CD14-positive monocyte (primary cell): ENCODE results near the gene RAB24. TPM values are rescaled to one million over a fixed set of nuclear protein-coding genes. Genes with fewer than 3 reads are reported as not detected.
A peak's percentile ranks its signal among the peaks of the same experiment; 100 is the strongest.

ENCODE experiments used
- DNase-seq, 3 donors: peaks; one replicate each; pipeline ENCODE4 v3.0.0-alpha.2; 2011 to 2022
- H2AFZ ChIP-seq: 2 replicates; pipeline ENCODE4 v1.6.0; 2012; ENCODE audit warnings: mild to moderate bottlenecking, low read depth, low read length, inconsistent platforms; ENCODE audit not compliant: insufficient read depth, poor library complexity, severe bottlenecking
- H3K27ac ChIP-seq, 2 donors: 1 replicate in 1 of 2; 2 replicates in 1 of 2; pipeline ENCODE4 v1.5.1; 2012 to 2013; ENCODE audit warnings: low read length in 2 of 2, control low read depth in 1 of 2, inconsistent platforms in 1 of 2, low read depth in 1 of 2, mild to moderate bottlenecking in 1 of 2
- H3K27me3 ChIP-seq, 2 donors: one replicate each; pipeline versions ENCODE4 v1.6.0 to v1.6.1; 2011 to 2013; ENCODE audit warnings: low read length in 2 of 2; ENCODE audit not compliant: control insufficient read depth in 2 of 2, insufficient read depth in 2 of 2
- H3K36me3 ChIP-seq, 2 donors: replicated peaks in 1 of 2; 1 replicate in 1 of 2; 2 replicates in 1 of 2; pipeline versions ENCODE4 v1.5.1 to v1.6.1; 2012 to 2013; ENCODE audit warnings: low read length in 2 of 2, control low read depth in 1 of 2, inconsistent platforms in 1 of 2, mild to moderate bottlenecking in 1 of 2; ENCODE audit not compliant: insufficient read depth in 2 of 2, control insufficient read depth in 1 of 2
- H3K4me1 ChIP-seq, 2 donors: 1 replicate in 1 of 2; 2 replicates in 1 of 2; pipeline versions ENCODE4 v1.5.1 to v1.6.1; 2012 to 2013; ENCODE audit warnings: low read length in 2 of 2, control low read depth in 1 of 2, inconsistent platforms in 1 of 2, mild to moderate bottlenecking in 1 of 2, moderate library complexity in 1 of 2; ENCODE audit not compliant: insufficient read depth in 2 of 2, control insufficient read depth in 1 of 2
- H3K4me2 ChIP-seq: replicated peaks from 2 replicates; pipeline ENCODE3; 2012; ENCODE audit warnings: low read length, moderate library complexity, mild to moderate bottlenecking; ENCODE audit not compliant: poor library complexity, severe bottlenecking; ENCODE audit errors: extremely low read depth
- H3K4me3 ChIP-seq, 3 experiments: fragments of 200-600 bp in 1 of 3; sonication (generic) in 1 of 3; replicated peaks in 1 of 3; 1 replicate in 2 of 3; 2 replicates in 1 of 3; pipeline ENCODE4 v1.5.1; 2011 to 2013; ENCODE audit warnings: low read length in 3 of 3, mild to moderate bottlenecking in 3 of 3, control low read depth in 2 of 3, low read depth in 2 of 3, inconsistent platforms in 1 of 3, moderate library complexity in 1 of 3
- H3K79me2 ChIP-seq: 2 replicates; pipeline ENCODE4 v1.6.0; 2012; ENCODE audit warnings: mild to moderate bottlenecking, control low read depth, inconsistent platforms, low read length, moderate library complexity; ENCODE audit not compliant: insufficient read depth
- H3K9ac ChIP-seq: 2 replicates; pipeline ENCODE4 v1.6.0; 2017; ENCODE audit warnings: low read length, mild to moderate bottlenecking; ENCODE audit not compliant: insufficient read depth, poor library complexity, severe bottlenecking
- H3K9me3 ChIP-seq, 2 donors: replicated peaks in 1 of 2; 1 replicate in 1 of 2; 2 replicates in 1 of 2; pipeline versions ENCODE4 v1.5.1 to v1.6.1; 2012 to 2013; ENCODE audit warnings: low read length in 2 of 2, control low read depth in 1 of 2; ENCODE audit not compliant: control insufficient read depth in 1 of 2, insufficient read depth in 1 of 2
- H4K20me1 ChIP-seq: 2 replicates; pipeline ENCODE4 v1.6.0; 2012; ENCODE audit warnings: mild to moderate bottlenecking, low read length, control low read depth, moderate library complexity; ENCODE audit not compliant: insufficient read depth
- H3K27ac Mint-ChIP-seq, 7 donors: one replicate each; pipeline ENCODE4 v1.8.0; 2020; ENCODE audit warnings: mild to moderate bottlenecking in 7 of 7, mixed read lengths in 7 of 7, moderate library complexity in 6 of 7, inconsistent platforms in 2 of 7
- H3K27me3 Mint-ChIP-seq, 3 donors: one replicate each; pipeline ENCODE4 v1.8.0; 2021 to 2022; ENCODE audit warnings: low read depth in 3 of 3, mild to moderate bottlenecking in 3 of 3, mixed read lengths in 3 of 3, moderate library complexity in 3 of 3, inconsistent platforms in 1 of 3
- H3K36me3 Mint-ChIP-seq, 2 donors: one replicate each; pipeline ENCODE4 v1.8.0; 2020; ENCODE audit warnings: mixed read lengths in 2 of 2, inconsistent platforms in 1 of 2, mild to moderate bottlenecking in 1 of 2
- H3K4me1 Mint-ChIP-seq: one replicate; pipeline ENCODE4 v1.8.0; 2020; ENCODE audit warnings: mild to moderate bottlenecking, mixed read lengths
- H3K4me3 Mint-ChIP-seq, 2 donors: one replicate each; pipeline ENCODE4 v1.8.0; 2020; ENCODE audit warnings: mild to moderate bottlenecking in 2 of 2, mixed read lengths in 2 of 2, moderate library complexity in 1 of 2
- H3K9me3 Mint-ChIP-seq, 7 donors: one replicate each; pipeline ENCODE4 v1.8.0; 2020 to 2022; ENCODE audit warnings: mixed read lengths in 7 of 7, mild to moderate bottlenecking in 6 of 7, moderate library complexity in 6 of 7, inconsistent platforms in 2 of 7
- CTCF ChIP-seq: fragments of 200-600 bp; IDR thresholded peaks from one replicate; pipeline ENCODE4 v1.8.0; 2022; ENCODE audit warnings: antibody characterized with exemption, mild to moderate bottlenecking
- WGBS: methylation state at CpG from one replicate; pipeline ENCODE4 v1.1.5; 2013; ENCODE audit warnings: missing lambda C conversion rate; ENCODE audit not compliant: insufficient coverage; 5-methylcytosine and 5-hydroxymethylcytosine counted together
- intact Hi-C, 2 donors: fragments of 100-400 bp; cut with micrococcal nuclease; formaldehyde crosslinking; loops; one replicate each; pipeline versions ENCODE4 v1.15.0 to v1.15.1; 2023
- polyA plus RNA-seq, 3 donors: library from polyadenylated mRNA; depleted of rRNA in 1 of 3; unstranded in 2 of 3; stranded (reverse) in 1 of 3; fragments of 300-500 nt in 2 of 3; fragments of >200 nt in 1 of 3; fragmentation: Illumina TruSeq in 2 of 3; gene quantifications; 1 replicate in 2 of 3; 2 replicates in 1 of 3; pipeline ENCODE4 v1.2.3, GENCODE V29; 2012 to 2021

The RAB24 gene
- polyA plus RNA-seq, 3 donors: 74.3 to 465 (median 94.4) TPM

GRCh38 chr5:177336603-177337494 lies 33.3 kb upstream of the RAB24 start:
- WGBS: 98% methylated on average over 31 of the region's 36 CpGs
- H3K4me1 Mint-ChIP-seq: peaks cover 10% of the 10 kb centered on the region
- Histone ChIP-seq H3K4me3 (no peak overlapping the region), H2AFZ (no peak overlapping the region), H3K4me2 (no peak overlapping the region), H3K36me3 (peaks cover 87 to 94% of the 10 kb centered on the region in 2 donors), H3K27ac (no peak overlapping the region), H3K4me1 (peaks cover 0 to 3% of the 10 kb centered on the region in 2 donors), H4K20me1 (peaks cover 92% of the 10 kb centered on the region), H3K9ac (no peak overlapping the region), H3K27me3 (no peaks in the 10 kb centered on the region), H3K9me3 (no peaks in the 10 kb centered on the region), H3K79me2 (peaks cover 25% of the 10 kb centered on the region)
- H3K27me3 Mint-ChIP-seq: peaks cover 0 to 10% (median under 1%) of the 10 kb centered on the region in 3 donors
- TF ChIP-seq CTCF: no peak
- intact Hi-C loops: no loop called here
- H3K27ac Mint-ChIP-seq: no peak overlapping the region
- peaks cover 0 to 2% (median 0%) of the 10 kb centered on the region in 7 donors for H3K9me3 Mint-ChIP-seq
- no peak for DNase-seq
- no peak overlapping the region for H3K4me3 Mint-ChIP-seq
- peaks cover 82 to 96% of the 10 kb centered on the region in 2 donors for H3K36me3 Mint-ChIP-seq

- Histone ChIP-seq H3K4me3 (no peak overlapping the region), H3K4me1 (peaks cover 2 to 6% of the 10 kb centered on the region in 2 donors), H3K9ac (no peak overlapping the region), H3K79me2 (peaks cover 17% of the 10 kb centered on the region), H3K9me3 (no peaks in the 10 kb centered on the region), H3K27me3 (no peaks in the 10 kb centered on the region), H3K27ac (no peak overlapping the region), H3K36me3 (peaks cover 83 to 94% of the 10 kb centered on the region in 2 donors), H3K4me2 (no peak overlapping the region), H4K20me1 (peaks cover 92% of the 10 kb centered on the region), H2AFZ (no peak overlapping the region)
- peak; percentile 32 to 48 (median 33) for DNase-seq
- Mint-ChIP-seq H3K9me3 (peaks cover 0 to 2% (median 0%) of the 10 kb centered on the region in 7 donors), H3K4me1 (peaks cover 14% of the 10 kb centered on the region), H3K27ac (no peak overlapping the region), H3K4me3 (no peak overlapping the region), H3K27me3 (peaks cover under 1 to 10% (median 2%) of the 10 kb centered on the region in 3 donors), H3K36me3 (peaks cover 82 to 96% of the 10 kb centered on the region in 2 donors)
- intact Hi-C loops: no loop called here
- WGBS: 55% methylated on average over 12 of the region's 12 CpGs
- TF ChIP-seq CTCF: peak; percentile 54
These were observed 32.6 kb upstream of the RAB24 start for GRCh38 chr5:177336112-177336511.
